H1 (cell line): ENCODE measurements around the gene GHRHR. TPM values are rescaled to one million over a fixed set of nuclear protein-coding genes. Genes with fewer than 3 reads are reported as not detected.

Source experiments
- CTCF ChIA-PET: fragments of 300-600 bp; sonication (Branson Sonifier 250); formaldehyde crosslinking; loops from one replicate; lab custom pipeline; 2021; ENCODE audit not compliant: partially characterized antibody; lab: Charles Lee
- POLR2A ChIA-PET: fragments of 300-600 bp; sonication (Branson Sonifier 250); formaldehyde crosslinking; loops from one replicate; lab custom pipeline; 2021; ENCODE audit warnings: inconsistent platforms; ENCODE audit not compliant: partially characterized antibody; lab: Charles Lee
- DNase-seq, 2 experiments: peaks; one replicate each; pipeline versions ENCODE4 v3.0.0 to v3.0.0-alpha.2; 2010 to 2022; ENCODE audit warnings: low spot score in 2 of 2, low read depth in 1 of 2, mixed read lengths in 1 of 2
- FAIRE-seq: peaks from 2 replicates; lab custom pipeline; 2011; peaks lifted over from hg19 to GRCh38; lab: Jason Lieb, UNC
- H2AFZ ChIP-seq: 2 replicates; pipeline ENCODE4 v1.8.1; 2012; ENCODE audit warnings: low read length, inconsistent platforms
- H2AK5ac ChIP-seq: 2 replicates; pipeline ENCODE4 v1.6.1; 2013; ENCODE audit warnings: low read depth, low read length
- H2BK120ac ChIP-seq: replicated peaks from 2 replicates; pipeline ENCODE3; 2013; ENCODE audit warnings: low read depth, low read length, inconsistent platforms
- H2BK12ac ChIP-seq: 2 replicates; pipeline ENCODE4 v1.6.1; 2013; ENCODE audit warnings: low read depth, low read length
- H2BK15ac ChIP-seq: 2 replicates; pipeline ENCODE4 v1.6.1; 2013; ENCODE audit warnings: low read length
- H2BK20ac ChIP-seq: 2 replicates; pipeline ENCODE4 v1.6.1; 2013; ENCODE audit warnings: low read length
- H2BK5ac ChIP-seq: 2 replicates; pipeline ENCODE4 v1.6.1; 2013; ENCODE audit warnings: low read depth, low read length
- H3K14ac ChIP-seq: 2 replicates; pipeline ENCODE4 v1.6.1; 2013; ENCODE audit warnings: inconsistent platforms; ENCODE audit not compliant: insufficient read length
- H3K18ac ChIP-seq: 2 replicates; pipeline ENCODE4 v1.6.1; 2013; ENCODE audit warnings: low read length; ENCODE audit errors: extremely low read depth
- H3K23ac ChIP-seq: 2 replicates; pipeline ENCODE4 v1.6.1; 2013; ENCODE audit warnings: inconsistent platforms; ENCODE audit not compliant: insufficient read length
- H3K23me2 ChIP-seq: 2 replicates; pipeline ENCODE4 v1.6.1; 2013; ENCODE audit warnings: low read depth, low read length
- H3K27ac ChIP-seq: 2 replicates; pipeline ENCODE4 v1.6.1; 2011; ENCODE audit warnings: low read depth, low read length, inconsistent platforms
- H3K27me3 ChIP-seq, 4 experiments: replicated peaks in 1 of 4; 1 replicate in 1 of 4; 2 replicates in 3 of 4; pipeline versions ENCODE4 v1.6.1 to v1.8.1; 2011 to 2013; ENCODE audit warnings: low read length in 3 of 4, mild to moderate bottlenecking in 3 of 4, inconsistent platforms in 2 of 4, mixed read lengths in 2 of 4, moderate library complexity in 1 of 4; ENCODE audit not compliant: control insufficient read depth in 3 of 4, insufficient read depth in 3 of 4; ENCODE audit errors: extremely low read depth in 1 of 4
- H3K36me3 ChIP-seq, 4 experiments: 2 replicates each; pipeline versions ENCODE4 v1.6.1 to v1.8.1; 2011 to 2013; ENCODE audit warnings: mild to moderate bottlenecking in 4 of 4, low read length in 3 of 4, moderate library complexity in 2 of 4, control low read depth in 1 of 4, inconsistent platforms in 1 of 4; ENCODE audit not compliant: insufficient read depth in 4 of 4, control insufficient read depth in 2 of 4
- H3K4ac ChIP-seq: replicated peaks from 2 replicates; pipeline ENCODE3; 2013; ENCODE audit warnings: low read length, low read depth, mixed read lengths, inconsistent platforms; ENCODE audit not compliant: insufficient read length
- H3K4me1 ChIP-seq, 4 experiments: replicated peaks in 1 of 4; 1 replicate in 1 of 4; 2 replicates in 3 of 4; pipeline versions ENCODE4 v1.6.1 to v1.8.1; 2011 to 2013; ENCODE audit warnings: low read length in 3 of 4, inconsistent platforms in 2 of 4, mixed read lengths in 1 of 4; ENCODE audit not compliant: insufficient read depth in 4 of 4, control insufficient read depth in 3 of 4
- H3K4me2 ChIP-seq, 2 experiments: 2 replicates each; pipeline versions ENCODE4 v1.6.1 to v1.8.1; 2011 to 2013; ENCODE audit warnings: low read depth in 2 of 2, low read length in 2 of 2, control low read depth in 1 of 2, inconsistent platforms in 1 of 2, mild to moderate bottlenecking in 1 of 2; ENCODE audit not compliant: insufficient read depth in 1 of 2
- H3K4me3 ChIP-seq, 4 experiments: fragments of 200-600, 300-600 bp in 1 of 4; sonication (generic), shearing (Covaris generic), sonication (Bioruptor Twin) in 1 of 4; 2 replicates each; pipeline versions ENCODE4 v1.5.1 to v1.8.1; 2011 to 2016; ENCODE audit warnings: low read length in 4 of 4, low read depth in 3 of 4, control low read depth in 2 of 4, inconsistent platforms in 2 of 4, mild to moderate bottlenecking in 2 of 4, mixed read lengths in 1 of 4, moderate library complexity in 1 of 4; ENCODE audit not compliant: insufficient read depth in 2 of 4; ENCODE audit errors: extremely low read depth in 1 of 4
- H3K56ac ChIP-seq: replicated peaks from 2 replicates; pipeline ENCODE3; 2013; ENCODE audit warnings: low read depth, mild to moderate bottlenecking, mixed read lengths, low read length, inconsistent platforms; ENCODE audit not compliant: insufficient read length
- H3K79me1 ChIP-seq: 2 replicates; pipeline ENCODE4 v1.6.1; 2013; ENCODE audit warnings: low read depth, low read length, control low read depth
- H3K79me2 ChIP-seq, 2 experiments: 2 replicates each; pipeline versions ENCODE4 v1.6.1 to v1.8.1; 2012 to 2013; ENCODE audit warnings: low read length in 2 of 2, mild to moderate bottlenecking in 2 of 2, inconsistent platforms in 1 of 2; ENCODE audit not compliant: insufficient read depth in 2 of 2, control insufficient read depth in 1 of 2
- H3K9ac ChIP-seq, 4 experiments: replicated peaks in 1 of 4; 1 replicate in 1 of 4; 2 replicates in 3 of 4; pipeline versions ENCODE4 v1.6.1 to v1.8.1; 2011 to 2013; ENCODE audit warnings: low read depth in 3 of 4, low read length in 3 of 4, control low read depth in 2 of 4, mild to moderate bottlenecking in 2 of 4, moderate library complexity in 2 of 4, inconsistent platforms in 1 of 4; ENCODE audit errors: extremely low read depth in 1 of 4
- H3K9me3 ChIP-seq, 2 experiments: 2 replicates each; pipeline versions ENCODE4 v1.6.1 to v1.8.1; 2012 to 2013; ENCODE audit warnings: mild to moderate bottlenecking in 2 of 2, moderate library complexity in 2 of 2, control low read depth in 1 of 2, inconsistent platforms in 1 of 2, low read depth in 1 of 2, low read length in 1 of 2, mixed read lengths in 1 of 2; ENCODE audit not compliant: insufficient read depth in 2 of 2
- H4K20me1 ChIP-seq, 2 experiments: replicated peaks in 1 of 2; 2 replicates each; pipeline versions ENCODE3 to v1.8.1; 2011 to 2013; ENCODE audit warnings: inconsistent platforms in 2 of 2, low read length in 2 of 2, mild to moderate bottlenecking in 1 of 2; ENCODE audit not compliant: insufficient read depth in 2 of 2, control insufficient read depth in 1 of 2
- H4K5ac ChIP-seq: 2 replicates; pipeline ENCODE4 v1.6.1; 2013; ENCODE audit warnings: low read length, low read depth, mixed read lengths, inconsistent platforms; ENCODE audit not compliant: insufficient read length
- H4K8ac ChIP-seq: 2 replicates; pipeline ENCODE4 v1.8.0; 2013; ENCODE audit warnings: mild to moderate bottlenecking, moderate library complexity, low read length, inconsistent platforms; ENCODE audit not compliant: insufficient read depth; ENCODE audit errors: extremely low read depth
- H4K91ac ChIP-seq: replicated peaks from 2 replicates; pipeline ENCODE3; 2013; ENCODE audit warnings: low read length, mixed read lengths, inconsistent platforms; ENCODE audit not compliant: insufficient read length
- EGR1 ChIP-seq: IDR thresholded peaks from 2 replicates; pipeline ENCODE4 v1.6.1; 2011; ENCODE audit warnings: low read depth, low read length, borderline replicate concordance
- SP4 ChIP-seq: IDR thresholded peaks from 2 replicates; pipeline ENCODE4 v1.6.1; 2012; ENCODE audit warnings: low read length, inconsistent platforms
- WGBS, 2 experiments: shearing (Covaris generic) in 1 of 2; methylation state at CpG; one replicate each; pipeline versions ENCODE4 v1.1.6 to v1.1.7; 2013 to 2015; ENCODE audit warnings: low lambda C conversion rate in 2 of 2, mixed read lengths in 2 of 2, inconsistent platforms in 1 of 2, low coverage in 1 of 2, missing lambda C conversion rate in 1 of 2; ENCODE audit not compliant: insufficient replicate concordance in 2 of 2, insufficient coverage in 1 of 2, insufficient read length in 1 of 2; ENCODE audit errors: extremely low coverage in 1 of 2, missing lambda C conversion rate in 1 of 2; 5-methylcytosine and 5-hydroxymethylcytosine counted together
- polyA plus RNA-seq, 7 experiments: library from polyadenylated mRNA; depleted of rRNA in 3 of 7; stranded (reverse) in 5 of 7; unstranded in 2 of 7; fragments of >200 nt in 5 of 7; fragments of 200-250 nt in 2 of 7; gene quantifications; 1 replicate in 5 of 7; 2 replicates in 1 of 7; 4 replicates in 1 of 7; pipeline versions ENCODE4 v1.2.1 to v1.2.3, GENCODE V29; 2011 to 2013; ENCODE audit warnings: missing spikeins in 2 of 7, mixed read lengths in 2 of 7
- total RNA-seq: library from RNA; stranded (reverse); fragmentation: NEBNext Ultra II Directional; extraction: Animal tissue kit (Norgen Biotek cat#: 25700); gene quantifications from 2 replicates; pipeline ENCODE4 v1.2.1, GENCODE V29; 2021
- TF ChIP-seq, protein P1 (sequence below): IDR thresholded peaks from 2 replicates; pipeline ENCODE4 v1.6.1; 2012; ENCODE audit warnings: inconsistent platforms

The GHRHR gene
- total and polyA plus RNA-seq, 2 of the 8 experiments (the other 6 are each of a cell fraction or from before 2014, with no cell fraction given): 0.60 to 6.5 TPM

DNA sequence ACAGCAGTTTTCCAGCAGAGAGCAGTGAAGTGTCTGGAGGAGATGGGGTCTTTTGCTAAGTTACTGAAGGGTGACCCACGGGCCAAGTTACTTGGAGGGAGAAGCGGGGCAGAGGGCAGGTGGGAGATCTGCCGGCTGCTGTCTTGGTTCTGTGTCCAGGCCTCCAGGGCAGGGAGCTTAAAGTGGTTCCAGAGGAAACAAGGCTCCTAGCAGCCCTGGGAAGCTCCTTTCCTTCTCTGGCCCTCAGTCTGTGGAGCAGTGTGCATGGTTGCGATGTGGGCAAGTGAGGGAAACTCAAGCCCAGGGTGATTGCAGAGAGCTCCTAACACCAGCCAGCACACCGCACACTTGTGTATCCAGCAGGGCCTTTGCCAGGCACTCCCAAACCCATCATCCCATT lies 6.3 kb downstream of the GHRHR start:
- H2BK20ac ChIP-seq: no peak overlapping the region
- H3K4me1 ChIP-seq: peaks cover 0 to 7% (median 4%) of the 10 kb centered on the region in 4 experiments; a peak in 4 of 7 replicates
- no peaks in the 10 kb centered on the region for H3K79me1 ChIP-seq
- no peak overlapping the region for H2BK15ac ChIP-seq
- no peaks in the 10 kb centered on the region for H3K23me2 ChIP-seq
- no peak overlapping the region for H3K23ac ChIP-seq
- no peak for FAIRE-seq
- no peak overlapping the region for H4K91ac ChIP-seq
- no peak overlapping the region for H3K56ac ChIP-seq
- no peaks in the 10 kb centered on the region for H3K9me3 ChIP-seq
- H3K79me2 ChIP-seq: no peaks in the 10 kb centered on the region
- no peak for TF ChIP-seq EGR1
- TF ChIP-seq, protein P1, sequence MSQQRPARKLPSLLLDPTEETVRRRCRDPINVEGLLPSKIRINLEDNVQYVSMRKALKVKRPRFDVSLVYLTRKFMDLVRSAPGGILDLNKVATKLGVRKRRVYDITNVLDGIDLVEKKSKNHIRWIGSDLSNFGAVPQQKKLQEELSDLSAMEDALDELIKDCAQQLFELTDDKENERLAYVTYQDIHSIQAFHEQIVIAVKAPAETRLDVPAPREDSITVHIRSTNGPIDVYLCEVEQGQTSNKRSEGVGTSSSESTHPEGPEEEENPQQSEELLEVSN: no peak
- TF ChIP-seq SP4: no peak
- no peaks in the 10 kb centered on the region for H3K27me3 ChIP-seq
- no peak overlapping the region for H2AK5ac ChIP-seq
- no peak overlapping the region for H4K8ac ChIP-seq
- no peak overlapping the region for H2AFZ ChIP-seq
- WGBS, 2 experiments: 92% methylated on average over 5 of the region's 5 CpGs; no CpG with 5 or more reads in 1 of the 2 experiments
- H3K4me3 ChIP-seq: no peak overlapping the region
- H4K20me1 ChIP-seq: no peaks in the 10 kb centered on the region
- no peak for DNase-seq
- no peak overlapping the region for H3K18ac ChIP-seq
- no peak overlapping the region for H3K4ac ChIP-seq
- no peak overlapping the region for H4K5ac ChIP-seq
- H3K14ac ChIP-seq: no peak overlapping the region
- H2BK5ac ChIP-seq: no peak overlapping the region
- H2BK12ac ChIP-seq: no peak overlapping the region
- ChIA-PET CTCF (interaction anchor here (1.0 to 26.1 kb wide), 9 partner anchors 8 to 171 kb away, joined by 3 to 309 read pairs (median 7); partner anchors contain the start of gene AQP1), POLR2A (no interaction called here)
- H3K4me2 ChIP-seq: no peak overlapping the region
- H3K36me3 ChIP-seq: no peaks in the 10 kb centered on the region
- no peak overlapping the region for H3K27ac ChIP-seq
- H3K9ac ChIP-seq: no peak overlapping the region
- H2BK120ac ChIP-seq: no peak overlapping the region
